H1 (cell line): ENCODE measurements around the gene MAN2A1. TPM values are rescaled to one million over a fixed set of nuclear protein-coding genes. Genes with fewer than 3 reads are reported as not detected.

Experiments
- CTCF ChIA-PET: fragments of 300-600 bp; sonication (Branson Sonifier 250); formaldehyde crosslinking; loops from one replicate; lab custom pipeline; 2021; ENCODE audit not compliant: partially characterized antibody; lab: Charles Lee
- POLR2A ChIA-PET: fragments of 300-600 bp; sonication (Branson Sonifier 250); formaldehyde crosslinking; loops from one replicate; lab custom pipeline; 2021; ENCODE audit warnings: inconsistent platforms; ENCODE audit not compliant: partially characterized antibody; lab: Charles Lee
- DNase-seq, 2 experiments: peaks; one replicate each; pipeline versions ENCODE4 v3.0.0 to v3.0.0-alpha.2; 2010 to 2022; ENCODE audit warnings: low spot score in 2 of 2, low read depth in 1 of 2, mixed read lengths in 1 of 2
- FAIRE-seq: peaks from 2 replicates; lab custom pipeline; 2011; peaks lifted over from hg19 to GRCh38; lab: Jason Lieb, UNC
- H2AFZ ChIP-seq: 2 replicates; pipeline ENCODE4 v1.8.1; 2012; ENCODE audit warnings: low read length, inconsistent platforms
- H2AK5ac ChIP-seq: 2 replicates; pipeline ENCODE4 v1.6.1; 2013; ENCODE audit warnings: low read depth, low read length
- H2BK120ac ChIP-seq: replicated peaks from 2 replicates; pipeline ENCODE3; 2013; ENCODE audit warnings: low read depth, low read length, inconsistent platforms
- H2BK12ac ChIP-seq: 2 replicates; pipeline ENCODE4 v1.6.1; 2013; ENCODE audit warnings: low read depth, low read length
- H2BK15ac ChIP-seq: 2 replicates; pipeline ENCODE4 v1.6.1; 2013; ENCODE audit warnings: low read length
- H2BK20ac ChIP-seq: 2 replicates; pipeline ENCODE4 v1.6.1; 2013; ENCODE audit warnings: low read length
- H2BK5ac ChIP-seq: 2 replicates; pipeline ENCODE4 v1.6.1; 2013; ENCODE audit warnings: low read depth, low read length
- H3K14ac ChIP-seq: 2 replicates; pipeline ENCODE4 v1.6.1; 2013; ENCODE audit warnings: inconsistent platforms; ENCODE audit not compliant: insufficient read length
- H3K18ac ChIP-seq: 2 replicates; pipeline ENCODE4 v1.6.1; 2013; ENCODE audit warnings: low read length; ENCODE audit errors: extremely low read depth
- H3K23ac ChIP-seq: 2 replicates; pipeline ENCODE4 v1.6.1; 2013; ENCODE audit warnings: inconsistent platforms; ENCODE audit not compliant: insufficient read length
- H3K23me2 ChIP-seq: 2 replicates; pipeline ENCODE4 v1.6.1; 2013; ENCODE audit warnings: low read depth, low read length
- H3K27ac ChIP-seq: 2 replicates; pipeline ENCODE4 v1.6.1; 2011; ENCODE audit warnings: low read depth, low read length, inconsistent platforms
- H3K27me3 ChIP-seq, 4 experiments: replicated peaks in 1 of 4; 1 replicate in 1 of 4; 2 replicates in 3 of 4; pipeline versions ENCODE4 v1.6.1 to v1.8.1; 2011 to 2013; ENCODE audit warnings: low read length in 3 of 4, mild to moderate bottlenecking in 3 of 4, inconsistent platforms in 2 of 4, mixed read lengths in 2 of 4, moderate library complexity in 1 of 4; ENCODE audit not compliant: control insufficient read depth in 3 of 4, insufficient read depth in 3 of 4; ENCODE audit errors: extremely low read depth in 1 of 4
- H3K36me3 ChIP-seq, 4 experiments: 2 replicates each; pipeline versions ENCODE4 v1.6.1 to v1.8.1; 2011 to 2013; ENCODE audit warnings: mild to moderate bottlenecking in 4 of 4, low read length in 3 of 4, moderate library complexity in 2 of 4, control low read depth in 1 of 4, inconsistent platforms in 1 of 4; ENCODE audit not compliant: insufficient read depth in 4 of 4, control insufficient read depth in 2 of 4
- H3K4ac ChIP-seq: replicated peaks from 2 replicates; pipeline ENCODE3; 2013; ENCODE audit warnings: low read length, low read depth, mixed read lengths, inconsistent platforms; ENCODE audit not compliant: insufficient read length
- H3K4me1 ChIP-seq, 4 experiments: replicated peaks in 1 of 4; 1 replicate in 1 of 4; 2 replicates in 3 of 4; pipeline versions ENCODE4 v1.6.1 to v1.8.1; 2011 to 2013; ENCODE audit warnings: low read length in 3 of 4, inconsistent platforms in 2 of 4, mixed read lengths in 1 of 4; ENCODE audit not compliant: insufficient read depth in 4 of 4, control insufficient read depth in 3 of 4
- H3K4me2 ChIP-seq, 2 experiments: 2 replicates each; pipeline versions ENCODE4 v1.6.1 to v1.8.1; 2011 to 2013; ENCODE audit warnings: low read depth in 2 of 2, low read length in 2 of 2, control low read depth in 1 of 2, inconsistent platforms in 1 of 2, mild to moderate bottlenecking in 1 of 2; ENCODE audit not compliant: insufficient read depth in 1 of 2
- H3K4me3 ChIP-seq, 4 experiments: fragments of 200-600, 300-600 bp in 1 of 4; sonication (generic), shearing (Covaris generic), sonication (Bioruptor Twin) in 1 of 4; 2 replicates each; pipeline versions ENCODE4 v1.5.1 to v1.8.1; 2011 to 2016; ENCODE audit warnings: low read length in 4 of 4, low read depth in 3 of 4, control low read depth in 2 of 4, inconsistent platforms in 2 of 4, mild to moderate bottlenecking in 2 of 4, mixed read lengths in 1 of 4, moderate library complexity in 1 of 4; ENCODE audit not compliant: insufficient read depth in 2 of 4; ENCODE audit errors: extremely low read depth in 1 of 4
- H3K56ac ChIP-seq: replicated peaks from 2 replicates; pipeline ENCODE3; 2013; ENCODE audit warnings: low read depth, mild to moderate bottlenecking, mixed read lengths, low read length, inconsistent platforms; ENCODE audit not compliant: insufficient read length
- H3K79me1 ChIP-seq: 2 replicates; pipeline ENCODE4 v1.6.1; 2013; ENCODE audit warnings: low read depth, low read length, control low read depth
- H3K79me2 ChIP-seq, 2 experiments: 2 replicates each; pipeline versions ENCODE4 v1.6.1 to v1.8.1; 2012 to 2013; ENCODE audit warnings: low read length in 2 of 2, mild to moderate bottlenecking in 2 of 2, inconsistent platforms in 1 of 2; ENCODE audit not compliant: insufficient read depth in 2 of 2, control insufficient read depth in 1 of 2
- H3K9ac ChIP-seq, 4 experiments: replicated peaks in 1 of 4; 1 replicate in 1 of 4; 2 replicates in 3 of 4; pipeline versions ENCODE4 v1.6.1 to v1.8.1; 2011 to 2013; ENCODE audit warnings: low read depth in 3 of 4, low read length in 3 of 4, control low read depth in 2 of 4, mild to moderate bottlenecking in 2 of 4, moderate library complexity in 2 of 4, inconsistent platforms in 1 of 4; ENCODE audit errors: extremely low read depth in 1 of 4
- H3K9me3 ChIP-seq, 2 experiments: 2 replicates each; pipeline versions ENCODE4 v1.6.1 to v1.8.1; 2012 to 2013; ENCODE audit warnings: mild to moderate bottlenecking in 2 of 2, moderate library complexity in 2 of 2, control low read depth in 1 of 2, inconsistent platforms in 1 of 2, low read depth in 1 of 2, low read length in 1 of 2, mixed read lengths in 1 of 2; ENCODE audit not compliant: insufficient read depth in 2 of 2
- H4K20me1 ChIP-seq, 2 experiments: replicated peaks in 1 of 2; 2 replicates each; pipeline versions ENCODE3 to v1.8.1; 2011 to 2013; ENCODE audit warnings: inconsistent platforms in 2 of 2, low read length in 2 of 2, mild to moderate bottlenecking in 1 of 2; ENCODE audit not compliant: insufficient read depth in 2 of 2, control insufficient read depth in 1 of 2
- H4K5ac ChIP-seq: 2 replicates; pipeline ENCODE4 v1.6.1; 2013; ENCODE audit warnings: low read length, low read depth, mixed read lengths, inconsistent platforms; ENCODE audit not compliant: insufficient read length
- H4K8ac ChIP-seq: 2 replicates; pipeline ENCODE4 v1.8.0; 2013; ENCODE audit warnings: mild to moderate bottlenecking, moderate library complexity, low read length, inconsistent platforms; ENCODE audit not compliant: insufficient read depth; ENCODE audit errors: extremely low read depth
- H4K91ac ChIP-seq: replicated peaks from 2 replicates; pipeline ENCODE3; 2013; ENCODE audit warnings: low read length, mixed read lengths, inconsistent platforms; ENCODE audit not compliant: insufficient read length
- E2F6 ChIP-seq: IDR thresholded peaks from 2 replicates; pipeline ENCODE4 v1.6.1; 2012; ENCODE audit warnings: inconsistent platforms
- GABPA ChIP-seq: IDR thresholded peaks from 2 replicates; pipeline ENCODE4 v1.6.1; 2011; ENCODE audit warnings: mild to moderate bottlenecking, low read length, moderate library complexity, borderline replicate concordance; ENCODE audit not compliant: insufficient read depth
- NRF1 ChIP-seq: IDR thresholded peaks from 2 replicates; pipeline ENCODE4 v1.6.1; 2011; ENCODE audit warnings: mild to moderate bottlenecking, low read depth, low read length, improper control_type of control experiment
- SP2 ChIP-seq: IDR thresholded peaks from 2 replicates; pipeline ENCODE4 v1.6.1; 2012; ENCODE audit warnings: mild to moderate bottlenecking, low read length, inconsistent platforms
- YY1 ChIP-seq: IDR thresholded peaks from 2 replicates; pipeline ENCODE4 v1.6.1; 2011; ENCODE audit warnings: low read depth, mild to moderate bottlenecking, low read length
- WGBS, 2 experiments: shearing (Covaris generic) in 1 of 2; methylation state at CpG; one replicate each; pipeline versions ENCODE4 v1.1.6 to v1.1.7; 2013 to 2015; ENCODE audit warnings: low lambda C conversion rate in 2 of 2, mixed read lengths in 2 of 2, inconsistent platforms in 1 of 2, low coverage in 1 of 2, missing lambda C conversion rate in 1 of 2; ENCODE audit not compliant: insufficient replicate concordance in 2 of 2, insufficient coverage in 1 of 2, insufficient read length in 1 of 2; ENCODE audit errors: extremely low coverage in 1 of 2, missing lambda C conversion rate in 1 of 2; 5-methylcytosine and 5-hydroxymethylcytosine counted together
- polyA plus RNA-seq, 7 experiments: library from polyadenylated mRNA; depleted of rRNA in 3 of 7; stranded (reverse) in 5 of 7; unstranded in 2 of 7; fragments of >200 nt in 5 of 7; fragments of 200-250 nt in 2 of 7; gene quantifications; 1 replicate in 5 of 7; 2 replicates in 1 of 7; 4 replicates in 1 of 7; pipeline versions ENCODE4 v1.2.1 to v1.2.3, GENCODE V29; 2011 to 2013; ENCODE audit warnings: missing spikeins in 2 of 7, mixed read lengths in 2 of 7
- total RNA-seq: library from RNA; stranded (reverse); fragmentation: NEBNext Ultra II Directional; extraction: Animal tissue kit (Norgen Biotek cat#: 25700); gene quantifications from 2 replicates; pipeline ENCODE4 v1.2.1, GENCODE V29; 2021
- TF ChIP-seq, protein P1 (sequence below): IDR thresholded peaks from 2 replicates; pipeline ENCODE4 v1.6.1; 2011; ENCODE audit warnings: low read length, improper control_type of control experiment
- TF ChIP-seq, protein P2 (sequence below): IDR thresholded peaks from 2 replicates; pipeline ENCODE4 v1.6.1; 2012; ENCODE audit warnings: low read length, inconsistent platforms

Gene MAN2A1
- total and polyA plus RNA-seq, 2 of the 8 experiments (the other 6 are each of a cell fraction or from before 2014, with no cell fraction given), result 29.1 to 102 TPM

GRCh38 chr5:109816732-109817131 lies 127.0 kb downstream of the MAN2A1 start:
- no peak for DNase-seq
- Histone ChIP-seq H3K36me3 (peaks cover 4 to 38% (median 14%) of the 10 kb centered on the region in 4 experiments; a peak in 6 of 8 replicates), H3K23me2 (no peaks in the 10 kb centered on the region), H3K23ac (no peak overlapping the region), H3K56ac (no peak overlapping the region), H3K27me3 (no peaks in the 10 kb centered on the region), H3K4ac (no peak overlapping the region), H2BK5ac (no peak overlapping the region), H4K91ac (no peak overlapping the region), H4K8ac (no peak overlapping the region), H3K18ac (no peak overlapping the region), H3K79me2 (no peaks in the 10 kb centered on the region), H4K20me1 (peaks cover 0 to 1% of the 10 kb centered on the region in 2 experiments), H2BK12ac (no peak overlapping the region), H3K79me1 (no peaks in the 10 kb centered on the region), H2AK5ac (no peak overlapping the region), H4K5ac (no peak overlapping the region), H3K14ac (no peak overlapping the region), H2AFZ (no peak overlapping the region), H3K9ac (no peak overlapping the region), H3K4me2 (no peak overlapping the region), H3K9me3 (no peaks in the 10 kb centered on the region), H3K27ac (no peak overlapping the region), H3K4me1 (no peaks in the 10 kb centered on the region), H2BK20ac (no peak overlapping the region), H2BK15ac (no peak overlapping the region), H2BK120ac (no peak overlapping the region), H3K4me3 (no peak overlapping the region)
- CTCF ChIA-PET, result interaction anchor here (0.7 kb wide), 1 partner anchor 14 kb away, joined by 3 read pairs; no protein-coding TSS in a partner anchor
- POLR2A ChIA-PET, result no interaction called here
- FAIRE-seq, result no peak
- TF ChIP-seq YY1 (no peak), E2F6 (no peak), NRF1 (no peak), GABPA (no peak), SP2 (no peak)
- TF ChIP-seq, protein P1, sequence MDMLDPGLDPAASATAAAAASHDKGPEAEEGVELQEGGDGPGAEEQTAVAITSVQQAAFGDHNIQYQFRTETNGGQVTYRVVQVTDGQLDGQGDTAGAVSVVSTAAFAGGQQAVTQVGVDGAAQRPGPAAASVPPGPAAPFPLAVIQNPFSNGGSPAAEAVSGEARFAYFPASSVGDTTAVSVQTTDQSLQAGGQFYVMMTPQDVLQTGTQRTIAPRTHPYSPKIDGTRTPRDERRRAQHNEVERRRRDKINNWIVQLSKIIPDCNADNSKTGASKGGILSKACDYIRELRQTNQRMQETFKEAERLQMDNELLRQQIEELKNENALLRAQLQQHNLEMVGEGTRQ, result no peak
- TF ChIP-seq, protein P2, sequence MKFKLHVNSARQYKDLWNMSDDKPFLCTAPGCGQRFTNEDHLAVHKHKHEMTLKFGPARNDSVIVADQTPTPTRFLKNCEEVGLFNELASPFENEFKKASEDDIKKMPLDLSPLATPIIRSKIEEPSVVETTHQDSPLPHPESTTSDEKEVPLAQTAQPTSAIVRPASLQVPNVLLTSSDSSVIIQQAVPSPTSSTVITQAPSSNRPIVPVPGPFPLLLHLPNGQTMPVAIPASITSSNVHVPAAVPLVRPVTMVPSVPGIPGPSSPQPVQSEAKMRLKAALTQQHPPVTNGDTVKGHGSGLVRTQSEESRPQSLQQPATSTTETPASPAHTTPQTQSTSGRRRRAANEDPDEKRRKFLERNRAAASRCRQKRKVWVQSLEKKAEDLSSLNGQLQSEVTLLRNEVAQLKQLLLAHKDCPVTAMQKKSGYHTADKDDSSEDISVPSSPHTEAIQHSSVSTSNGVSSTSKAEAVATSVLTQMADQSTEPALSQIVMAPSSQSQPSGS, result no peak
- WGBS, 2 experiments, result 100% methylated on average over 1 of the region's 1 CpG; no CpG with 5 or more reads in 1 of the 2 experiments
